Thoracic aorta (tissue), 2 donors: ENCODE data around the gene ZFP57. TPM values are rescaled to one million over a fixed set of nuclear protein-coding genes. Genes with fewer than 3 reads are reported as not detected.

Experiments
- ATAC-seq: fragments of 150-250 bp; one replicate; pipeline ENCODE4 v1.8.0; 2017; ENCODE audit warnings: low read depth; ENCODE audit not compliant: insufficient number of reproducible peaks, low FRiP score
- DNase-seq: peaks from one replicate; pipeline ENCODE4 v3.0.0-alpha.2; 2020; ENCODE audit warnings: low spot score
- H3K27ac ChIP-seq, 2 donors: fragments of 200-600 bp; sonication (generic); 1 replicate in 1 of 2; 2 replicates in 1 of 2; pipeline ENCODE4 v1.5.1; 2016; ENCODE audit warnings: mild to moderate bottlenecking in 2 of 2, moderate library complexity in 2 of 2
- H3K27me3 ChIP-seq: fragments of 200-600 bp; sonication (generic); replicated peaks from 2 replicates; pipeline ENCODE4 v1.6.0; 2016; ENCODE audit warnings: mild to moderate bottlenecking; ENCODE audit not compliant: insufficient read depth
- H3K36me3 ChIP-seq: fragments of 200-600 bp; sonication (generic); one replicate; pipeline ENCODE4 v1.5.1; 2016
- H3K4me1 ChIP-seq, 2 donors: fragments of 200-600 bp; sonication (generic); 1 replicate in 1 of 2; 2 replicates in 1 of 2; pipeline versions ENCODE4 v1.5.1 to v1.6.0; 2016; ENCODE audit warnings: low read depth in 2 of 2, mild to moderate bottlenecking in 1 of 2; ENCODE audit not compliant: control insufficient read depth in 1 of 2
- H3K4me3 ChIP-seq: fragments of 200-600 bp; sonication (generic); 2 replicates; pipeline ENCODE4 v1.5.1; 2016; ENCODE audit warnings: mild to moderate bottlenecking
- H3K9me3 ChIP-seq: fragments of 200-600 bp; sonication (generic); 2 replicates; pipeline ENCODE4 v1.5.1; 2016
- total RNA-seq, 2 donors: library from RNA; depleted of rRNA; stranded (reverse); fragments of >200 nt; gene quantifications; one replicate each; pipeline versions ENCODE4 v1.1.0 to v1.2.3, GENCODE V29; 2016
- TF ChIP-seq, protein P1 (sequence below): fragments of 200-600 bp; sonication (generic); IDR thresholded peaks from one replicate; pipeline ENCODE4 v1.5.1; 2019; ENCODE audit warnings: antibody characterized with exemption

ZFP57 gene
- total RNA-seq, 2 donors from 2014 or later = 3.2 TPM; not detected in 1

DNA sequence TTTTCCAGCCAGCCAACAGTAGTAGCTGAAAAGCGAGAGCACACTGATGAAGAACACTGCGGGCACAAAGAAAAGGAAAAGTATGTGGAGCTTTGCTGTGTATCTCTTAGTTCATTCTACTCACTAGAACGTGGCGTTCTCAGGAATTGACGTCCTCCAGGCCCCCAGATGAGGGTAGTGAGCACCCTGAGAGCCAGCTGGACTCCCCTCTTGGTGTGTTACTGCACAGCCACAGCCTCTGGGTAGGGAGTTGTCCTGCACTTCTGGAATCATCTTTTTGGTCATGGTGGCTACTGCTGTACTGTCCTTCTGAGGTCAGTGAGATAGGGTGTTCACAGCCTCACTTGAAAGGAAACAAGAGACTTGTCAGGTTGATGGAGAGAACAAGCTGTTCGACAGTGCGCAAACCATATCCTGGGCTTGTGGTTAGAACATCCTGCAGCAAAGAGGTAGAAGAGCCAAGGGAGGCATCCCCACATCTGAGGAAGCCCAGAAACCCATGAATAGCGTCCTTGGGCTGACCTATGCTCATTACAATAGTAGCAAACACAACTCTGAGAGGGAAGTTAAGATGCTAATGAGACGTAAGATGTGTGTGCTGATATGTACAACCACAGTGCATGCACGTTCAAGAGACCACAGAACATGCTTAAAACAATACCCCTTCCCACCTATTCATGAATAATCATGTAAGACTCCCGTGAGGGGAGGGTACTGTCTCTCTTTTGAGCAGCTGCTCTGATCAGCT lies 27.7 kb upstream of the ZFP57 start:
- no peaks in the 10 kb centered on the region for H3K27me3 ChIP-seq
- H3K9me3 ChIP-seq = no peaks in the 10 kb centered on the region
- H3K4me3 ChIP-seq = no peak overlapping the region
- H3K36me3 ChIP-seq = no peaks in the 10 kb centered on the region
- TF ChIP-seq, protein P1, sequence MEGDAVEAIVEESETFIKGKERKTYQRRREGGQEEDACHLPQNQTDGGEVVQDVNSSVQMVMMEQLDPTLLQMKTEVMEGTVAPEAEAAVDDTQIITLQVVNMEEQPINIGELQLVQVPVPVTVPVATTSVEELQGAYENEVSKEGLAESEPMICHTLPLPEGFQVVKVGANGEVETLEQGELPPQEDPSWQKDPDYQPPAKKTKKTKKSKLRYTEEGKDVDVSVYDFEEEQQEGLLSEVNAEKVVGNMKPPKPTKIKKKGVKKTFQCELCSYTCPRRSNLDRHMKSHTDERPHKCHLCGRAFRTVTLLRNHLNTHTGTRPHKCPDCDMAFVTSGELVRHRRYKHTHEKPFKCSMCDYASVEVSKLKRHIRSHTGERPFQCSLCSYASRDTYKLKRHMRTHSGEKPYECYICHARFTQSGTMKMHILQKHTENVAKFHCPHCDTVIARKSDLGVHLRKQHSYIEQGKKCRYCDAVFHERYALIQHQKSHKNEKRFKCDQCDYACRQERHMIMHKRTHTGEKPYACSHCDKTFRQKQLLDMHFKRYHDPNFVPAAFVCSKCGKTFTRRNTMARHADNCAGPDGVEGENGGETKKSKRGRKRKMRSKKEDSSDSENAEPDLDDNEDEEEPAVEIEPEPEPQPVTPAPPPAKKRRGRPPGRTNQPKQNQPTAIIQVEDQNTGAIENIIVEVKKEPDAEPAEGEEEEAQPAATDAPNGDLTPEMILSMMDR = no peak
- DNase-seq (no peak), ATAC-seq (no peak)
- H3K27ac ChIP-seq = no peak overlapping the region
- H3K4me1 ChIP-seq = no peaks in the 10 kb centered on the region

DNA sequence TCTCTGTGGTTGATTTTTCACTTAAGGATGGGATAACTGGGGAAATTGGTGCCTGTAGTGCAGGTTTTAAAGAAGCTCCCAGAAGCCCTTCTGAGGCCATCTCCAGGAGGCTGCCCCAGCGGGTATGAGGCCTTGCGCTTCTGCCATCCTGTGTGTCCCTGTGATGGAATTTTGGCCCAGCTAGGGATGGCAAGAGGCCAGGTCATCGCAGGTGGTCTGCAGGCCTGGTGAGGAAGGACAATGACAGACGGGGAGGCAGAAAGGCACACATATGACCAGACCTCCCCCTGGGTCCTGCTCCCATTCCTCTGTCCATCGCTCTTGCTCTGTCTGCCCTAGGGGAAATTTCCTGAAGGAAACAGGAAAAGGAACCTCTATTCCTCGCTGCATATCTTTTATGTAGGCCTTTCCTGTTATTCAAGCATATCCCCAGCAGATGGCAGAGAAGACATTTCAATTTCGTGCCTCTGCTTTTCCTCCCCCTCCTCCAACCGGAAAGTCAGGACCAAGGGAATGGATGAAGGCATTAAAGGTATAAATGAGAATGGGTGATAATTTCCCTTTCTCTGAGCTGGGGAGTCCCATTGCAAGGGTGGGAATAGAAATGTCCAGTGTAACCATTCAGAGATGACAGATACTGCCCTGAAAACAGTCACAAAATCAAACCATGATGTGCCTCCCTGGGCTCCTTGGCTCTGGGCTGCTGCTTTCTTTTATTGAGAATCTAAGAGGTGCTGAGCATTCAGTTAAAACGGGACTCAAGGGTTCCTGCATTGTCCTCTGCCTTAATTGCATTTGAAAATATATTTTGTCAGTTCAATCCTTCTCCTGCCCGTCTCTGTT lies 24.7 kb upstream of the ZFP57 start:
- Histone ChIP-seq H3K27ac (no peak overlapping the region), H3K4me1 (no peaks in the 10 kb centered on the region), H3K36me3 (no peaks in the 10 kb centered on the region), H3K27me3 (no peaks in the 10 kb centered on the region), H3K9me3 (no peaks in the 10 kb centered on the region), H3K4me3 (no peak overlapping the region)
- DNase-seq (no peak), ATAC-seq (no peak)
- TF ChIP-seq, protein P1 = peak; percentile 40

DNA sequence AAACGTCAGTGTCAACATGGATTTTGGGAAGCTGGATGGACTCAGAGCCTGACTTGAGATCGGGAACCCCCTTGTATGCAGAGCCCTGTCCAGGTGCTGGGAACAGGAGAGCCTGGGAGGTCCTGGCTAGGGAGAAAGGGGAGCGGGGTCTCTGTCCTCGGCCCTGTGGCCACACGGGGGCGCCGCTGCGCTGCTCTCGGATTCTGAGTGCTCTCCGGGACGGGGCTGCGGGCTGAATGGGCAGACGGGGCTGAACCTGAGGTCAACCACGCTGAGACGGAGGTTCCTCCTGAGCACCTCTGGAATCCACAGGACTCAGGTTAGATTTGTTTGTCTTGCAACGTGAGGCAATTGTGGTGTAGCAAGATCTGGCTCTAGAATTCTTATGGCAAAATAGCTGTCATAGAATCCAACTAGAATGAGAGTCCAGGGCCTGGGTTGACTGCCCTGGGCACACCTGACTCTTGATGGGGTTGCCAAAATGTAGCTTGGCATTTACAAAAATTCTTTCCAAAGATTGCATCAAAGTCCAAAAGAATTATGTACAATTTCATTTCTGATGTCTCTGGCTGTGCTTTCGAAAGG lies 21.7 kb upstream of the ZFP57 start:
- ATAC-seq (no peak), DNase-seq (no peak)
- no peaks in the 10 kb centered on the region for H3K9me3 ChIP-seq
- no peaks in the 10 kb centered on the region for H3K36me3 ChIP-seq
- TF ChIP-seq, protein P1 = peak; percentile 64
- no peaks in the 10 kb centered on the region for H3K4me1 ChIP-seq
- no peak overlapping the region for H3K4me3 ChIP-seq
- H3K27ac ChIP-seq = no peak overlapping the region
- no peaks in the 10 kb centered on the region for H3K27me3 ChIP-seq

DNA sequence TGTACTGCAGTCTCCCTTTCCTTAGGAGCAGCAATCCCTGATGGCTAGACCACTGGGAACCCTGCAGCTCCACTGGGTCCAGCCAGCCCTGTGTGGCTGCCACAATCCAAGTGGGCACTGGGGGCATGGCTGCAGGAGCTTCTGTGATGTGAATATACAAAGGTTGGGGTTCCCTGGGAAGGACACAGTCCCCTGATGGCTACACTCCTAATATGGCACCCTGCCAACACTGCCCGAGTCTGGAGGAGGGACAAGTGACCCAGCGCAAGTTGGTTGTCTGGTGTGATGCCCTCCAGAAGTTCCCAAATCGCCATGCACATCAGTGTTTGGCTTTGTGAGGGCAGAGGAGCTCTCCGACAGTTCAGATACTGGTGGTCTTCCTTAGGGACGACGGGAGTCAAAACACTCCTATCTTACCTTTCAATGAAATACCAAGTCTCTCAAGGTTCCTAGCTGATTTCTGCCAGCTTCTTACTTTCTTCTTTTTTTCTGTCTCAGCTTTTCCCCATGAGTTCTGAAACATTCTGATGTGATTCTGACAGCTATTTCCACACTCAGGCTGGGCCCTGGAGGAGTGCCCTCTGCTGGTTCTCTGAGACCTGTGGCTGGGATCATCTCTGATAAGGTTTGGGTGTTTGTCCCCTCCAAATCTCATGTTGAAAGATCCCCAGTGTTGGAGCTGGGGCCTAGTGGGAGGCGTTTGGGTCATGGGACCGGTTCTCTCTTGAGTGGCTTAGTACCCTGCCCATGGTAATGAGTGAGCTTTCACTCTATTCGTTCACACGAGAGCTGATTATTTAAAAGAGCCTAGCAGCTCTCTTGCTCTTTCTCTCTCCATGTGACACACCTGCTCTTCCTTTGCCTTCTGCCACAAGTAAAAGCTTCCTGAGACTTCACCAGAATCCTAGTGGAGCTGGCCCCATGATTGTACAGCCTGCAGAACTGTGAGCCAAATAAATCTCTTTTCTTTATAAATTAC lies 15.5 kb upstream of the ZFP57 start:
- DNase-seq (no peak), ATAC-seq (no peak)
- H3K36me3 ChIP-seq = no peaks in the 10 kb centered on the region
- no peak overlapping the region for H3K27ac ChIP-seq
- no peaks in the 10 kb centered on the region for H3K27me3 ChIP-seq
- H3K4me3 ChIP-seq = no peak overlapping the region
- TF ChIP-seq, protein P1 = peak; percentile 33
- no peaks in the 10 kb centered on the region for H3K9me3 ChIP-seq
- no peaks in the 10 kb centered on the region for H3K4me1 ChIP-seq
